SJSA1 (cell line): Measurements from ENCODE around the gene ZNRF3. TPM values are rescaled to one million over a fixed set of nuclear protein-coding genes. Genes with fewer than 3 reads are reported as not detected.

ENCODE experiments used
- DNase-seq, 2 experiments: peaks; one replicate each; pipeline ENCODE4 v3.0.0-alpha.2; 2015 to 2020; ENCODE audit warnings: low spot score in 2 of 2, low read depth in 1 of 2
- H3K27ac ChIP-seq: fragments of 250-450 bp; sonication (Bioruptor Pico); 2 replicates; pipeline ENCODE4 v1.5.1; 2020; ENCODE audit warnings: mild to moderate bottlenecking, moderate library complexity
- H3K27me3 ChIP-seq: fragments of 250-450 bp; sonication (Bioruptor Pico); replicated peaks from 2 replicates; pipeline ENCODE4 v1.5.1; 2020; ENCODE audit warnings: mild to moderate bottlenecking, moderate library complexity
- H3K36me3 ChIP-seq: fragments of 250-450 bp; sonication (Bioruptor Pico); 2 replicates; pipeline ENCODE4 v1.5.1; 2020; ENCODE audit warnings: mild to moderate bottlenecking
- H3K4me1 ChIP-seq: fragments of 250-450 bp; sonication (Bioruptor Pico); replicated peaks from 2 replicates; pipeline ENCODE4 v1.6.1; 2021; ENCODE audit warnings: mild to moderate bottlenecking
- H3K4me3 ChIP-seq: fragments of 250-450 bp; sonication (Bioruptor Pico); 2 replicates; pipeline ENCODE4 v1.5.1; 2020; ENCODE audit warnings: mild to moderate bottlenecking
- H3K9me3 ChIP-seq: fragments of 250-450 bp; sonication (Bioruptor Pico); replicated peaks from 2 replicates; pipeline ENCODE4 v1.5.1; 2020; ENCODE audit warnings: mild to moderate bottlenecking
- total RNA-seq: library from RNA; depleted of rRNA; stranded (reverse); fragments of >200 nt; shearing (Covaris generic); gene quantifications from 2 replicates; pipeline ENCODE4 v1.2.3, GENCODE V29; 2014

ZNRF3 gene
- total RNA-seq, 1 experiment from 2014 or later, result 6.0 TPM

DNA sequence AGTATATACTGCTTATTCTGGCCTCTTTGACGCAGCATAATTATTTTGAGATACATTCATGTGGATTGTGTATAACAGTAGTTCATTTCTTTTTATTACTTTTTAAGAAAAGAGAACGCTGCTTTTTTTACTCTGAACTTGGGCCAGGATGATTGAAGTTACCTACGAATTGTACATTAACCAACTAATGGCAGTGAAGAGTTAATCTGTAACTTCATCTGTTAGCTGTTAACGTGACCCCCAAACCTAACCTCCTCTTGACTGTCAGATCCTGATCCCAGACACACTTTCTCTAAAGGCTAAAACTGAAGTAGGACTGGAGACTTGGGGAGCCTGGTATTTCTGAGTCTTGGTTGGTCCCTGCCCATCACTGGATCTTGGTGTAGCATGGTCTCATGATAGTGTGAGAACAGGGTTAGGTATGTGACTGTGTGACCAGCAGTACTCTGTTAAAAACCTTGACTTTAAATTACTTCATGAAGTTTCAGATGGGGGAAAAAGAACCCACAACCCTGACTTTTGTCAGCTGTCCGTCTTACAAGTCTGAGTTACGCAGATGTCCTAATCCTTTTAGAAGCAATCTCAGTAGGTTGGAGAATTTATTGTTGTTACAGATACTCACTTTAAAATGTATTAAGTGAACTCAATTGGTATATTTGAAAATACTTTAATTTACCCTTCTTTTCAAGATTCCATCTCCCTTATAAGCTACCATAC is 138.9 kb downstream of the ZNRF3 start:
- Histone ChIP-seq H3K4me3 (no peak overlapping the region), H3K9me3 (0 out of 2 replicates have a peak, but pooled peaks cover 5% of the 10 kb centered on the region), H3K27me3 (no peaks in the 10 kb centered on the region), H3K4me1 (no peaks in the 10 kb centered on the region), H3K36me3 (no peaks in the 10 kb centered on the region), H3K27ac (no peak overlapping the region)
- no peak for DNase-seq

DNA sequence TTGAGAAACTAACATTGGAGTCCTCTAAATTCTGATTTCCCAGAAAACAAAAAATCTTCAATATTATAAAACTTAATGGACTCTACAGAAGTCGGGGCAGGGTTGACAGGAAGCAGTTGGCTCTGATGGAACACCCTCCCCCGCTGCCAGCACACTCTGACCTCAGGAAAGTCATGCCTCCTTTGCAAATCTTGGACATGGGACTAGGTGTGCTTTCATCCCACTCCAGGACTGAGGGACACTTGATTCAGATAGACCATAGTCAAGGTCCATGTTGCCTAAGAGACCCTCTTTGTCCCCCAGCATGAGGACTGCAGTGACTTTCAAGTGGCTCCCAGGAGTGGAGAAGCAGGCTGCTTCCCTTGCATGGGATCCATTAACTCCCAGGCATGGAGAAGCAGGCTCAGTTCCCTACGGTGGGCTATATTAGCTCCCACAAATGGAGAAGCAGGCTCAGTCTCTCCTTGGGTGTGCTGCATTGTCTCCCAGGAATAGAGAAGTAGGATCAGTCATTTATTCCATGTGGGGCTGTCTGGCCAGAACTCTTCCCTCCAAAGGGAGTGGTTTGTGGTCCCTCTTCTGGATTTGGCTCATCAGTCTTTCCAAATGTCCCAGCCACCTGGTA is 139.9 kb downstream of the ZNRF3 start:
- H3K27ac ChIP-seq, result no peak overlapping the region
- DNase-seq, result no peak
- H3K9me3 ChIP-seq, result 0 out of 2 replicates have a peak, but pooled peaks cover 4% of the 10 kb centered on the region
- H3K27me3 ChIP-seq, result no peaks in the 10 kb centered on the region
- no peaks in the 10 kb centered on the region for H3K36me3 ChIP-seq
- no peak overlapping the region for H3K4me3 ChIP-seq
- no peaks in the 10 kb centered on the region for H3K4me1 ChIP-seq

DNA sequence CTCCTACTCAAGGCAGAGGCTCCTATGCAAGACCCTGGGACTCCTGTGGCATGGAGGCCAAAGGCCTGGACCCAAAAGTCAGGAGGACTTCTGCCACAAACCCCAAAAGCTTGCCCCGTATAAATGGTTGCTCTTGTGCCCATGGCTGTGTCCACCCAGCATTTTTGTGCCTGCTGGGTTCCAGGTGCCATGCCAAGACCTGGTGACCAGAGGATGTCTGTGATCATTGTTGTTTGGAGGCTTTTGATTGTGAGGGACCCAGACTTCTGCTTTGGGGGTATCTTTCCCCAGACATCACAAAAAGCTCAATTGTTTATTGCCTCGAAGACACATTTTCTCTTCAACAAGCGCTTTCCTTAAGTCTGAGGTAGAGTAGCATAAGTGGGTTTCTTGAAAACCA is 143.2 kb downstream of the ZNRF3 start:
- Histone ChIP-seq H3K36me3 (no peaks in the 10 kb centered on the region), H3K4me3 (no peak overlapping the region), H3K4me1 (peaks cover 12% of the 10 kb centered on the region), H3K27ac (no peak overlapping the region), H3K9me3 (no peaks in the 10 kb centered on the region), H3K27me3 (no peaks in the 10 kb centered on the region)
- DNase-seq, result no peak

DNA sequence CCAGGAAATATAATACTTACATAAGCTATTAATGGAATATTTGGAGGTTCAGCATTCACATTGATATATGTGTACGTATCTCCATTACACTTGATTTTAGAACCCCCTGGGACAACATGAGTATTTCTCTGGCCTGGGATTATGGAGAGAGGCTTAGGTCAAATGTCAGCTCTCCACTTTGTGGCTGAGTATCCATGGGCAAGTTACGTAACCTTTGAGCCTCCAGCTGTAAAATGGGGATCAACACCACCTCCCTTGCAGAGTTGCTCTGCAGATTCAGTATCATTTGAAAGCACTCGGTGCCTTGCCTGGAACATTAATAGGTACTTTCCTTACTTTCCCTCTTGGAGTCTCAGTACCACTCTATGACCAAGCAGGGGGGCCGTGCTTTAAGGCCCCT is 145.1 kb downstream of the ZNRF3 start:
- Histone ChIP-seq H3K4me3 (no peak overlapping the region), H3K27me3 (no peaks in the 10 kb centered on the region), H3K4me1 (peaks cover 31% of the 10 kb centered on the region), H3K36me3 (no peaks in the 10 kb centered on the region), H3K27ac (no peak overlapping the region), H3K9me3 (no peaks in the 10 kb centered on the region)
- DNase-seq, result no peak

DNA sequence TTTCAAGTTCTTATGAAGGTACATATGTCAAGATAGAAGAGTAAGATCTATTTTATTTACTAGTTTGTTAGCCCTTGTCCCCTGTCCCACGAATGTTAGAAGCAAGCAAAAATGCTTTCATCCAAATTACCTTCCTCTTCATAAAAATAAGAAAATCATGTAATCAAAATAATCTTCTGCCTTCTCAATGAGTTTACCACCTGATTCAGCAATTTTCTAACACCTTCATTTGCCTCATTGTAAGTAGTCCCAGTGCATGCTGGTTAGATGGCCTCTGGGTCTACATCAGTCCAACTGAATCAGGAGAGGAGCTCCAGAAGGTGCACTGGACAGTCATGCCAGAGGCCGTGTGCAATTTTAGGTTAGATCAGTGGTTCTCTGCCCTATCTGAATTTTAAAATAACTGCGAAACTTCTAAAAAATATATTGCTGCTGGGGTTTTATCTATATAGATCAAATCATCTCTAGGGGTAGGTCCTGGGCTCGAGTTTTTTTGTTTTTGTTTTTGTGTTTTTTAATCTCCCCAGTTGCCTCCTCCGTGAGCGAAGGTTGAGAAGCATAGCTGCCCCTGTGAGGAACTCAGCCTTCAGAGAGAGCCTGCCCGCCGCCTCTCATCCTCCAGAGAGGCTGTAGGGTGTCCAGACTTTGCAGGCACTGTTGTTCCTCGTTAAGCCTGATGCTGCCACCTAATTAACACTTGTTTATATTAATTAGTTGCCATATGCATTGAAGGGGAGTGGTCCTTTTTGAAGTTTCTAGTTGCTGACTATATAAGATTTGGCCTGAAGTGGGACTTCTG is 146.0 kb downstream of the ZNRF3 start:
- DNase-seq, result no peak
- H3K36me3 ChIP-seq, result no peaks in the 10 kb centered on the region
- no peak overlapping the region; the same call in 1 of the 2 replicates for H3K27ac ChIP-seq
- H3K4me1 ChIP-seq, result peaks cover 31% of the 10 kb centered on the region
- H3K27me3 ChIP-seq, result no peaks in the 10 kb centered on the region
- H3K9me3 ChIP-seq, result no peaks in the 10 kb centered on the region
- H3K4me3 ChIP-seq, result no peak overlapping the region

DNA sequence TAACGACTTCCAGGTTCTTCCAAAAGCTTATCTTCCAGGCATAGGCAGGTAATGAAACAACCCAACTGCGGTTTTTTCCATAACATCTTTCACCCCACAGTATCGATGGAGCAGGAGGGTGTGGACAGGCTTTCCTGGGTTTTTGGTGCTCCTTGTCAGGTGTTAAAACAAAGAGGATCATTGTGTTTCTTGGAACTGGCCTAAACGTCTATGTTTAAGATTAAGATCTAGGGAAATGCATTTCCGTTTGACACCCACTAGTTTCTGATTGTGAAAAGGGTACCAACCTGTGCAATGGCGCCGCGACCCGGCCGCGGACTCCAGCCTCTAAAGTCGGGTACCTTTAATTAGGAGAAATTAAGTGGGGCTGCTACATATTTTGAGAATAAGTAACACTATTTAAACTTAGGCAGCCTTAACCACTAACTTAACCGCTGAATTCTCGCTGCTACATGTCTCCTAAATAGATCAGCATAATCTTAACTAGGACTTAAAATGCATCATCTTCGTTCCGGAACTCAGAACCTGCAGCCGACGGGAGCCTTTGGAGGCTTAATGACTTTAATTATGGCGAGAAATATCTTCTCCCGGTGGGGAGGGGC is 146.7 kb downstream of the ZNRF3 start:
- Histone ChIP-seq H3K27ac (peak overlapping the region; percentile 95), H3K9me3 (no peaks in the 10 kb centered on the region), H3K4me1 (peaks cover 31% of the 10 kb centered on the region), H3K4me3 (peak overlapping the region; percentile 36), H3K27me3 (no peaks in the 10 kb centered on the region), H3K36me3 (no peaks in the 10 kb centered on the region)
- DNase-seq, result peak in 1 of 2 experiments; percentile 45

DNA sequence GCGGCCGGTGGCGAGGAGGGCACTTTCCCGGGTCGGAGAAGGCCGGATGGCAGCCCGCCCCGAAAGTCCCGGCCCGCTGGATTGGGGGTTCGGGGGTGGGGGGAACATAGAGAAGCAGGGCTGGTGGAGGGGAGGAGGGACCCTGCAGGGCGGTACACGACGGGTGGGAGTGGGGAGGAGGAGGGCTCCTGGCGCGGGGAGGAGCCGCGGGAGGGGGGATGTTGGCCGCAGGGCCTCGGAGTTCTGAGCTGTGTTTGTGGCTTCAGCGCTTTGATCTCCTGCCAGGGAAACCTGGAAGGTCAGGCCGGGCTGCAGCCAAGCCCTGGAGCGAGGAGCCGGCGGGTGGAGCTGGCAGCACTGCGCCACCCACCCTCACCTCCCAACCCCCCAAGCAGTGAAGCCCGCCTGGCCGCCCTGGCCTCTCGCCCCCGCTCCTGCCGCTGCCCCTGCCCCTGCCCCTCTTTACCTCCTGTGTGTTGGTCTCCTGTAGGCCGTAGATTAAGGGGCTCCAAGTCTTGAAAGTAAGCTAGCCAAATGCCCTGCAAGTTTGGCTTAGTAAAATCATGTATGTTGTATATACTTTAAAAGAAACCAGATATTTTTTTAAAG is 147.3 kb downstream of the ZNRF3 start:
- peak overlapping the region; percentile 36 for H3K4me3 ChIP-seq
- H3K36me3 ChIP-seq, result no peaks in the 10 kb centered on the region
- H3K27me3 ChIP-seq, result no peaks in the 10 kb centered on the region
- DNase-seq, result peak in 1 of 2 experiments; percentile 96
- peaks cover 31% of the 10 kb centered on the region for H3K4me1 ChIP-seq
- peak overlapping the region; percentile 95 for H3K27ac ChIP-seq
- H3K9me3 ChIP-seq, result no peaks in the 10 kb centered on the region

DNA sequence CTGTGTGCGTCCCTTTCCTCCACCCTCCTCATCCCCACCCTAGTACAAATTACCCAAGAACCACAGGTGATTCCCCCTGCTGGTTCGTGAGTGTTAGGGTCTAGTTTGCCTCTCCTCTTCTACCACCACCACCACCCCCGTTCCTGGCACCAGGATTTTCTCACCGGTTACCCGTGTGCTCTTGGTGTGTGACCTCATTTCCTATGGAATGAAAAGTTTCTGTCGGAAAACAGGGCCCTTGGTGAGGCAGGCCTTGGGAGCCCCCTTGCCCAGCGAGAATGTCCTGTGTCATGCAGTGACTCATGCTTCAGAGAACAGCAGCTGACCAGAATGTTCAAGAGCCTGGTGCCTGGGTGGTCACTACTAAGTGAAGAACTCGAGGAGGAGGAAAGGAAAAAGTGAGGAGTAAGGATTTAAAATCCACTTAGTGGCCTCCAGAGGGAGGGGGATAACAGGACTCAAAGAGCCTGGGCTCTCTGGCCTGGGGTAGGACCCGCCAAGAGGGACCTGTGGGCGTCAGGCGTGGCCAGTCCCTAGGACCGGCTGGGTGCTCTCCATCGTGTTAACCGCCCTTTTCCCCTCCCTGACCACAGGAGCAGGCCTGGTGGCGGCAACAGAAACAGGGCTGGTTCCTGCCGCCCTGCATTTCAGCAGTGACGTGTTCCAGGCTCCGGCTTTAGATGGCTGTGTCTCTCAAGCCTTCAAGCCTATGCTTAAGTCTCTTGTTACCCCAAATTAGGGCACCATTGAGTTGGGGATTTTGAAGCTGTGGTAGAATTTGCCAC is 148.0 kb downstream of the ZNRF3 start:
- peak; percentile 99 for DNase-seq
- Histone ChIP-seq H3K36me3 (no peaks in the 10 kb centered on the region), H3K27ac (peak overlapping the region; percentile 95), H3K4me3 (peak overlapping the region; percentile 36), H3K9me3 (no peaks in the 10 kb centered on the region), H3K27me3 (no peaks in the 10 kb centered on the region), H3K4me1 (peaks cover 31% of the 10 kb centered on the region)

DNA sequence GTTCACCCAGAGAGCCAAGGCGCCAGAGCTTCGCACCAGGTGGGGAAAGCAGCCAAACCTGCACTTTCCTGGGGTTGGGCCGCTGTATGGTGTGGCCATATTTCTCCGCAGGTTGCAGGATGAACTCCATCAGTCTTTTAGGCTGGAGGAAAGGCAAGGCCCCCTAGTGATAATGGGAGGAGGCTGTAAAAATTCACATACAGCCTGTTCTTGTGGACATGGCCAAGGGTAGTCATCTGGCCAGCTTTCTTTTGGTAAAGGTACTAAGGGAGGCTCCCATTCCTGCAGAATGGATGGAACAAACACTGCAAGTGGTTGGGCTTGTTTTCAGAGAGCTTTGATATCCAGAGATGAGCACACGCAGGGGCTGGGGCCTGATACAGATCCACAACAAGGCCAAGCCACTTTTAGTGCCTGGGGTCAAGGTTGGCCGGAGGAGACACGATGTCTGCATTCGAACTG is 148.7 kb downstream of the ZNRF3 start:
- Histone ChIP-seq H3K4me1 (peaks cover 31% of the 10 kb centered on the region), H3K9me3 (no peaks in the 10 kb centered on the region), H3K36me3 (no peaks in the 10 kb centered on the region), H3K27me3 (no peaks in the 10 kb centered on the region), H3K27ac (peak overlapping the region; percentile 95), H3K4me3 (0 out of 2 replicates have a peak overlapping the region, but pooled peaks have one; percentile 0)
- DNase-seq, result no peak

DNA sequence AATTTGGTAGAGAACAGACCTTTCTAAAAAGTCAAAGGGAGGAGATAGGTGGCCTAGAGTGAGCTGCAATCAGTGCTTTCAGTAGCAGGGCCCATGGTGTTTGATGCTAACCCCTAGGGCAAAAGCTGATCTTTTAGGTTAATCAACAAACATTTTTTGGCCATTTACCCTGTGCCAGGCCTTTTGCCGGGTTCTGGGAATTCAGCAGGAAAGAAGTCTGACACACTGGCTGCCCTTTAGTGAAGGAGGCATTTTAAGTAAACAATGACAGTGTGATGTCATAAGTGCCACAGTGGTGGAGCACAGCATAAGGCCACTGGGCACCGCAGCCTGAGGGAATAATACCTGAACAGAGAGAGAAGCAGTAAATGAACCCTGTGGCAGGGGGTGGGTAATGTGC is 149.2 kb downstream of the ZNRF3 start:
- Histone ChIP-seq H3K4me1 (peaks cover 31% of the 10 kb centered on the region), H3K9me3 (no peaks in the 10 kb centered on the region), H3K36me3 (no peaks in the 10 kb centered on the region), H3K27ac (peak overlapping the region; percentile 95), H3K27me3 (no peaks in the 10 kb centered on the region), H3K4me3 (no peak overlapping the region)
- DNase-seq, result peak in 1 of 2 experiments; percentile 50

DNA sequence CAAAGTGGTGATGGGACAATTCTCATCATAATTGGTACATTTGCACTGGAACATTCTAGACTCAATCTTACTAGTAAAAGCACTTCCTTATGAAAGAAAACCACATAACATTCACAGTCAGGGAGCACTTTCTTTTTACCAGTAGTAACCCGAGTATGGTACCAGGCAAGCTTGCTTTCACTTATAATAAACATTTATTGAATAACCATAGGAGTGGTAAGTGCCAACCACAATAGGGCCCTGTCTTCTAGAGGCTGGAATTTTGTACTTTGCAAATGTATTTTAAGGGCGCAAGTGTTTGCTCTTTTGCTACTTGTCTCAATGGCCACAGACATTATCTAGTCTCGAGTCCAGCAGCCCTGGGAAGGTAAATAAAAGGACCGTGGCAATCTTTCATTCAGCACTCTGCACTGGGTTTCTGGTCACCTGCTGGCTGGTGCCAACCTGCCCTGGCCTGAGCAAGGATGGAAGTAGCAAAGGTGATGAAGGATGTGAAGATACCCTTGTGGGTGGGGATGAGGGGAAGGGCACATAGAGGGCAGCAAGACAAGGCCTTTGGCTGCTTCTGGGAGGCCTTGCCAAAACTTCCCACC is 154.1 kb downstream of the ZNRF3 start:
- Histone ChIP-seq H3K27ac (no peak overlapping the region), H3K4me3 (no peak overlapping the region), H3K36me3 (no peaks in the 10 kb centered on the region), H3K9me3 (no peaks in the 10 kb centered on the region), H3K4me1 (peaks cover 25% of the 10 kb centered on the region), H3K27me3 (no peaks in the 10 kb centered on the region)
- no peak for DNase-seq

DNA sequence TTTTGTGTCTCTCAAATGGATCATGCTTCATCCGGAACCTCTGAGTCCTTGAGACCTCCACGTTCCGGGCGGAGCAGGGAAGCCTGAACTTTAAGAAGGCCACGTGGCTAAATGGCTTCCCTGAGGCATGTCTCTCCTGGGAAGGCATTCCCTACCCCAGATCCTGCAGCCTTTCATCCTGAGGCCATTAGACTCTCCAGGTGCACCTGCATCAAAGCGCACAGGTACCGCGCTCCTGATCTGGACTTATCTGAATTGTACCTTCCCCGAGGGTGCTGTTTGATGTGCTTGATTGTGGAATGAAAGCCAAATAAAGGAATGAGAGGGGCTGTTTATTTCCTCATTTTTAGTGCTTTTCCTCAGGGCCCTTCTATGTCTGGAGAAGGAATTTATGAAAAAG is 155.8 kb downstream of the ZNRF3 start:
- H3K27me3 ChIP-seq, result no peaks in the 10 kb centered on the region
- no peak overlapping the region for H3K4me3 ChIP-seq
- no peaks in the 10 kb centered on the region for H3K36me3 ChIP-seq
- no peak overlapping the region for H3K27ac ChIP-seq
- H3K9me3 ChIP-seq, result no peaks in the 10 kb centered on the region
- no peak for DNase-seq
- peaks cover 24% of the 10 kb centered on the region for H3K4me1 ChIP-seq
